IMR-90 (cell line): ENCODE results near the gene CCDC138.

Source experiments
- CEBPB ChIP-seq: IDR thresholded peaks from 2 replicates; pipeline ENCODE4 v1.6.1; 2012; ENCODE audit warnings: low read depth, low read length, improper control_type of control experiment
- CHD1 ChIP-seq: IDR thresholded peaks from 2 replicates; pipeline ENCODE4 v1.6.1; 2012; ENCODE audit warnings: low read depth, low read length, improper control_type of control experiment
- MAFK ChIP-seq: IDR thresholded peaks from 2 replicates; pipeline ENCODE4 v1.6.1; 2012; ENCODE audit warnings: low read depth, low read length, improper control_type of control experiment
- MAZ ChIP-seq: IDR thresholded peaks from 2 replicates; pipeline ENCODE4 v1.6.1; 2012; ENCODE audit warnings: low read depth, mild to moderate bottlenecking, low read length, improper control_type of control experiment, moderate library complexity, borderline replicate concordance
- MXI1 ChIP-seq: IDR thresholded peaks from 2 replicates; pipeline ENCODE4 v1.6.1; 2012; ENCODE audit warnings: low read depth, mild to moderate bottlenecking, low read length, moderate library complexity, borderline replicate concordance
- POLR2A ChIP-seq: IDR thresholded peaks from 2 replicates; pipeline ENCODE4 v1.6.1; 2012; ENCODE audit warnings: mild to moderate bottlenecking, low read depth, low read length
- RAD21 ChIP-seq: IDR thresholded peaks from 2 replicates; pipeline ENCODE4 v1.6.1; 2012; ENCODE audit warnings: low read length, improper control_type of control experiment
- RFX5 ChIP-seq: IDR thresholded peaks from 2 replicates; pipeline ENCODE4 v1.8.0; 2012; ENCODE audit warnings: low read depth, mild to moderate bottlenecking, low read length, moderate library complexity
- SMC3 ChIP-seq: fragments of 150-350 bp; IDR thresholded peaks from 2 replicates; pipeline ENCODE4 v1.6.1; 2016; ENCODE audit warnings: low read depth, mild to moderate bottlenecking, antibody characterized with exemption, low read length, moderate library complexity
- USF2 ChIP-seq: fragments of 150-350 bp; IDR thresholded peaks from 2 replicates; pipeline ENCODE4 v1.6.1; 2017; ENCODE audit warnings: mild to moderate bottlenecking, antibody characterized with exemption, low read length, low read depth
- TF ChIP-seq, protein P1 (sequence below): conservative IDR thresholded peaks from 2 replicates; pipeline ENCODE4 v1.5.1; 2012; ENCODE audit warnings: mild to moderate bottlenecking, low read depth, low read length, improper control_type of control experiment

GRCh38 chr2:108912629-108912902 lies 126.0 kb downstream of the CCDC138 start:
- TF ChIP-seq RAD21: no peak
- TF ChIP-seq, protein P1, sequence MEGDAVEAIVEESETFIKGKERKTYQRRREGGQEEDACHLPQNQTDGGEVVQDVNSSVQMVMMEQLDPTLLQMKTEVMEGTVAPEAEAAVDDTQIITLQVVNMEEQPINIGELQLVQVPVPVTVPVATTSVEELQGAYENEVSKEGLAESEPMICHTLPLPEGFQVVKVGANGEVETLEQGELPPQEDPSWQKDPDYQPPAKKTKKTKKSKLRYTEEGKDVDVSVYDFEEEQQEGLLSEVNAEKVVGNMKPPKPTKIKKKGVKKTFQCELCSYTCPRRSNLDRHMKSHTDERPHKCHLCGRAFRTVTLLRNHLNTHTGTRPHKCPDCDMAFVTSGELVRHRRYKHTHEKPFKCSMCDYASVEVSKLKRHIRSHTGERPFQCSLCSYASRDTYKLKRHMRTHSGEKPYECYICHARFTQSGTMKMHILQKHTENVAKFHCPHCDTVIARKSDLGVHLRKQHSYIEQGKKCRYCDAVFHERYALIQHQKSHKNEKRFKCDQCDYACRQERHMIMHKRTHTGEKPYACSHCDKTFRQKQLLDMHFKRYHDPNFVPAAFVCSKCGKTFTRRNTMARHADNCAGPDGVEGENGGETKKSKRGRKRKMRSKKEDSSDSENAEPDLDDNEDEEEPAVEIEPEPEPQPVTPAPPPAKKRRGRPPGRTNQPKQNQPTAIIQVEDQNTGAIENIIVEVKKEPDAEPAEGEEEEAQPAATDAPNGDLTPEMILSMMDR: no peak
- no peak for TF ChIP-seq POLR2A
- TF ChIP-seq MAZ: no peak
- TF ChIP-seq CEBPB: no peak
- no peak for TF ChIP-seq SMC3
- TF ChIP-seq MXI1: no peak
- no peak for TF ChIP-seq RFX5
- no peak for TF ChIP-seq MAFK
- no peak for TF ChIP-seq CHD1
- no peak for TF ChIP-seq USF2
